Endothelial cell of umbilical vein (primary cell): Measurements from ENCODE around the gene SSH2. TPM values are rescaled to one million over a fixed set of nuclear protein-coding genes. Genes with fewer than 3 reads are reported as not detected.

Source experiments
- BruUV-seq: library from RNA; stranded (reverse); fragments of 400-500 nt; replicated peaks from 2 replicates; lab custom pipeline; 2021; lab: Mats Ljungman, UMichigan
- CTCF ChIA-PET: fragments of 300-600, 350-600 bp; sonication (Branson Sonifier 250); formaldehyde crosslinking; loops from one replicate; lab custom pipeline; 2021; ENCODE audit warnings: antibody characterized with exemption, inconsistent platforms; lab: Charles Lee
- POLR2A ChIA-PET: fragments of 300-600, 350-600 bp; sonication (Branson Sonifier 250); formaldehyde crosslinking; loops from one replicate; lab custom pipeline; 2021; ENCODE audit warnings: antibody characterized with exemption, inconsistent platforms; lab: Charles Lee
- DNase-seq: peaks from one replicate; pipeline ENCODE4 v3.0.0-alpha.2; 2011; ENCODE audit warnings: low read depth, low spot score
- FAIRE-seq: peaks from 2 replicates; lab custom pipeline; 2011; peaks lifted over from hg19 to GRCh38; lab: Jason Lieb, UNC
- H2AFZ ChIP-seq: 2 replicates; pipeline ENCODE4 v1.6.0; 2012; ENCODE audit warnings: low read depth, low read length, control low read depth, inconsistent platforms
- H3K27ac ChIP-seq: 2 replicates; pipeline ENCODE4 v1.5.1; 2011; ENCODE audit warnings: low read depth, mild to moderate bottlenecking, control low read depth, low read length, moderate library complexity; ENCODE audit not compliant: insufficient read depth
- H3K27me3 ChIP-seq, 2 experiments: 2 replicates each; pipeline versions ENCODE4 v1.6.0 to v1.6.1; 2011; ENCODE audit warnings: low read length in 2 of 2, mixed read lengths in 1 of 2; ENCODE audit not compliant: control insufficient read depth in 2 of 2, insufficient read depth in 2 of 2
- H3K36me3 ChIP-seq, 2 experiments: 2 replicates in 1 of 2; 3 replicates in 1 of 2; pipeline ENCODE4 v1.5.1; 2011; ENCODE audit warnings: low read length in 2 of 2, mild to moderate bottlenecking in 1 of 2, moderate library complexity in 1 of 2; ENCODE audit not compliant: control insufficient read depth in 2 of 2, insufficient read depth in 2 of 2; ENCODE audit errors: extremely low read depth in 1 of 2
- H3K4me1 ChIP-seq: 3 replicates; pipeline ENCODE4 v1.5.1; 2011; ENCODE audit warnings: mild to moderate bottlenecking, low read length; ENCODE audit not compliant: control insufficient read depth, insufficient read depth; ENCODE audit errors: extremely low read depth
- H3K4me2 ChIP-seq: 2 replicates; pipeline ENCODE4 v1.6.1; 2011; ENCODE audit warnings: low read length, control low read depth, mixed read lengths; ENCODE audit not compliant: insufficient read depth
- H3K4me3 ChIP-seq, 3 experiments: fragments of 200-600 bp in 1 of 3; sonication (generic), shearing (Covaris generic) in 1 of 3; replicated peaks in 1 of 3; 2 replicates each; pipeline ENCODE4 v1.5.1; 2011 to 2016; ENCODE audit warnings: control low read depth in 3 of 3, low read length in 3 of 3, mild to moderate bottlenecking in 2 of 3, inconsistent platforms in 1 of 3, low read depth in 1 of 3, moderate library complexity in 1 of 3; ENCODE audit not compliant: insufficient read depth in 1 of 3
- H3K79me2 ChIP-seq: 2 replicates; pipeline ENCODE4 v1.6.0; 2012; ENCODE audit warnings: low read length, inconsistent platforms; ENCODE audit not compliant: control insufficient read depth, insufficient read depth
- H3K9ac ChIP-seq: replicated peaks from 2 replicates; pipeline ENCODE3; 2011; ENCODE audit warnings: low read length, control low read depth; ENCODE audit not compliant: insufficient read depth; ENCODE audit errors: extremely low read depth
- H3K9me1 ChIP-seq: replicated peaks from 3 replicates; pipeline ENCODE4 v1.6.0; 2011; ENCODE audit warnings: mild to moderate bottlenecking, low read length; ENCODE audit not compliant: control insufficient read depth, insufficient read depth; ENCODE audit errors: extremely low read depth
- H3K9me3 ChIP-seq: replicated peaks from 2 replicates; pipeline ENCODE4 v1.5.1; 2012; ENCODE audit warnings: low read length, inconsistent platforms; ENCODE audit not compliant: control insufficient read depth, insufficient read depth
- H4K20me1 ChIP-seq: replicated peaks from 2 replicates; pipeline ENCODE3; 2011; ENCODE audit warnings: mild to moderate bottlenecking, low read length; ENCODE audit not compliant: control insufficient read depth, insufficient read depth; ENCODE audit errors: extremely low read depth
- EZH2 ChIP-seq: IDR thresholded peaks from 2 replicates; pipeline ENCODE4 v1.6.1; 2012; ENCODE audit warnings: borderline replicate concordance, low read depth, mild to moderate bottlenecking, moderate library complexity, low read length, inconsistent platforms; ENCODE audit not compliant: severe bottlenecking
- FOS ChIP-seq: IDR thresholded peaks from 2 replicates; pipeline ENCODE4 v1.6.1; 2011; ENCODE audit warnings: mild to moderate bottlenecking, low read length, moderate library complexity, borderline replicate concordance; ENCODE audit not compliant: insufficient read depth
- GATA2 ChIP-seq: IDR thresholded peaks from 2 replicates; pipeline ENCODE4 v1.7.0; 2011; ENCODE audit warnings: low read depth, mild to moderate bottlenecking, moderate library complexity, mixed read lengths, low read length; ENCODE audit not compliant: insufficient read length, insufficient read depth
- JUN ChIP-seq: IDR thresholded peaks from 2 replicates; pipeline ENCODE4 v1.6.1; 2011; ENCODE audit warnings: borderline replicate concordance, low read depth; ENCODE audit not compliant: insufficient read length, insufficient read depth
- MAX ChIP-seq: IDR thresholded peaks from 2 replicates; pipeline ENCODE4 v1.6.1; 2011; ENCODE audit not compliant: insufficient read depth, insufficient read length
- MYC ChIP-seq: IDR thresholded peaks from one replicate; pipeline ENCODE4 v1.6.1; 2011; ENCODE audit warnings: mild to moderate bottlenecking, low read depth, low read length
- POLR2A ChIP-seq: IDR thresholded peaks from 2 replicates; pipeline ENCODE4 v1.6.1; 2012; ENCODE audit warnings: low read depth, mild to moderate bottlenecking, control low read depth, low read length
- POLR2AphosphoS5 ChIP-seq: IDR thresholded peaks from 2 replicates; pipeline ENCODE4 v1.6.1; 2012; ENCODE audit warnings: low read depth, mild to moderate bottlenecking, control low read depth, low read length, moderate library complexity; ENCODE audit not compliant: insufficient read depth
- dilution Hi-C: fragments of 300-500 bp; cut with MboI; formaldehyde crosslinking; loops from one replicate; pipeline ENCODE4 v1.15.0; 2019; ENCODE audit warnings: low sequenced_read_pairs; ENCODE audit not compliant: extremely low pct_ligation_motif_present
- intact Hi-C: fragments of 100-400 bp; cut with micrococcal nuclease; formaldehyde crosslinking; loops from one replicate; pipeline ENCODE4 v1.10.0; 2022
- polyA plus RNA-seq, 4 experiments: library from polyadenylated mRNA; depleted of rRNA in 3 of 4; stranded (reverse) in 3 of 4; unstranded in 1 of 4; fragments of >200 nt; gene quantifications; 2 replicates each; pipeline versions ENCODE4 v1.2.1 to v1.2.3, GENCODE V29; 2011 to 2012; ENCODE audit warnings: missing spikeins in 1 of 4
- total RNA-seq: library from RNA; stranded (reverse); gene quantifications from 2 replicates; pipeline ENCODE4 v1.2.3, GENCODE V29; 2021
- TF ChIP-seq, protein P1 (sequence below), 2 donors: IDR thresholded peaks; 1 replicate in 1 of 2; 2 replicates in 1 of 2; pipeline ENCODE4 v1.5.1; 2011; ENCODE audit warnings: low read length in 2 of 2, mild to moderate bottlenecking in 2 of 2, moderate library complexity in 2 of 2, control low read depth in 1 of 2, inconsistent platforms in 1 of 2, low read depth in 1 of 2; ENCODE audit not compliant: insufficient read depth in 1 of 2; ENCODE audit errors: extremely low read depth in 1 of 2

Gene SSH2
- total and polyA plus RNA-seq, 2 donors (not counting 3 experiments of a cell fraction or from before 2014, with no cell fraction given), result 24.6 to 60.9 TPM

DNA sequence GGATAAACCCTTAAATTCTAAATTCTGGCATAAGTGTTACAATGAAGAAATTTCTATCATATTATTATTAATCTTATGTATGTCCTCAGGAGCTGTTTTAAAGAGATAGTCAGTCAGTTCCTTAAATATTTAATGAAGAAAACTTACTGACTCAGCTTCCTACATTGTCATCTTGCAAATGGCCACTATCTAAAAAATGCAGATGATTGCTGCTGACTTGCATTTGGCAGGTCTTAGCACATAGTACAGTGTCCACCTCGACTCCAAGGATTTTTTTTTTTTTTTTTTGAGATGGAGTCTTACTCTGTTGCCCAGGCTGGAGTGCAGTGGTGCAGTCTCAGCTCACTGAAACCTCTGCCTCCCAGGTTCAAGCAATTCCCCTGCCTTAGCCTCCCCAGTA is 252.2 kb downstream of the SSH2 start:
- H4K20me1 ChIP-seq, result no peaks in the 10 kb centered on the region
- no peak overlapping the region for H3K27ac ChIP-seq
- ChIA-PET CTCF (interaction anchor here (0.6 to 1.5 kb wide), 3 partner anchors 10 to 69 kb away, joined by 3 to 7 read pairs (median 4); no protein-coding TSS in a partner anchor), POLR2A (interaction anchor here (0.7 kb wide), 1 partner anchor 26 kb away, joined by 4 read pairs; no protein-coding TSS in a partner anchor)
- TF ChIP-seq GATA2 (no peak), EZH2 (no peak), MAX (no peak), POLR2AphosphoS5 (no peak)
- dilution Hi-C loops (no loop called here), intact Hi-C loops (no loop called here)
- H2AFZ ChIP-seq, result no peak overlapping the region
- no peaks in the 10 kb centered on the region for H3K9me1 ChIP-seq
- no peak overlapping the region for H3K4me3 ChIP-seq
- no peak for FAIRE-seq
- H3K79me2 ChIP-seq, result no peaks in the 10 kb centered on the region
- BruUV-seq, result no TSS peak
- no peak overlapping the region for H3K4me2 ChIP-seq
- H3K36me3 ChIP-seq, result no peaks in the 10 kb centered on the region
- H3K9me3 ChIP-seq, result no peaks in the 10 kb centered on the region
- no peak for DNase-seq
- H3K4me1 ChIP-seq, result peaks cover 20% of the 10 kb centered on the region
- no peak overlapping the region for H3K9ac ChIP-seq
- H3K27me3 ChIP-seq, result no peaks in the 10 kb centered on the region

- POLR2A ChIA-PET, result no interaction called here
- H2AFZ ChIP-seq, result no peak overlapping the region
Observed at GRCh38 chr17:29677221-29677791, 252.7 kb downstream of the SSH2 start.

More at GRCh38 chr17:29677221-29677791, 252.7 kb downstream of the SSH2 start:
- no peak for TF ChIP-seq FOS
- TF ChIP-seq MYC, result no peak
- TF ChIP-seq POLR2A, result no peak
- TF ChIP-seq, protein P1, sequence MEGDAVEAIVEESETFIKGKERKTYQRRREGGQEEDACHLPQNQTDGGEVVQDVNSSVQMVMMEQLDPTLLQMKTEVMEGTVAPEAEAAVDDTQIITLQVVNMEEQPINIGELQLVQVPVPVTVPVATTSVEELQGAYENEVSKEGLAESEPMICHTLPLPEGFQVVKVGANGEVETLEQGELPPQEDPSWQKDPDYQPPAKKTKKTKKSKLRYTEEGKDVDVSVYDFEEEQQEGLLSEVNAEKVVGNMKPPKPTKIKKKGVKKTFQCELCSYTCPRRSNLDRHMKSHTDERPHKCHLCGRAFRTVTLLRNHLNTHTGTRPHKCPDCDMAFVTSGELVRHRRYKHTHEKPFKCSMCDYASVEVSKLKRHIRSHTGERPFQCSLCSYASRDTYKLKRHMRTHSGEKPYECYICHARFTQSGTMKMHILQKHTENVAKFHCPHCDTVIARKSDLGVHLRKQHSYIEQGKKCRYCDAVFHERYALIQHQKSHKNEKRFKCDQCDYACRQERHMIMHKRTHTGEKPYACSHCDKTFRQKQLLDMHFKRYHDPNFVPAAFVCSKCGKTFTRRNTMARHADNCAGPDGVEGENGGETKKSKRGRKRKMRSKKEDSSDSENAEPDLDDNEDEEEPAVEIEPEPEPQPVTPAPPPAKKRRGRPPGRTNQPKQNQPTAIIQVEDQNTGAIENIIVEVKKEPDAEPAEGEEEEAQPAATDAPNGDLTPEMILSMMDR (IDR thresholded peaks at IDR 0.05; ENCODE audit: extremely low read depth in 1 of 2, insufficient read depth in 1 of 2, low read depth in 1 of 2, low read length in 2 of 2), result no peak
- TF ChIP-seq MAX, result no peak
- no peak for TF ChIP-seq POLR2AphosphoS5
- no peak for TF ChIP-seq EZH2
- TF ChIP-seq JUN, result no peak
- TF ChIP-seq GATA2, result no peak
- no peak overlapping the region for H3K9ac ChIP-seq
- no peaks in the 10 kb centered on the region for H3K9me1 ChIP-seq
- dilution Hi-C loops (no loop called here), intact Hi-C loops (no loop called here)
- FAIRE-seq (no peak), DNase-seq (no peak)
- H3K4me2 ChIP-seq, result no peak overlapping the region
- no peaks in the 10 kb centered on the region for H3K9me3 ChIP-seq
- no peaks in the 10 kb centered on the region for H3K27me3 ChIP-seq
- H3K36me3 ChIP-seq, result no peaks in the 10 kb centered on the region
- peaks cover 15% of the 10 kb centered on the region for H3K4me1 ChIP-seq
- H3K79me2 ChIP-seq, result no peaks in the 10 kb centered on the region
- no TSS peak for BruUV-seq
- no peaks in the 10 kb centered on the region for H4K20me1 ChIP-seq
- CTCF ChIA-PET, result interaction anchor here (0.6 to 1.5 kb wide), 3 partner anchors 9 to 69 kb away, joined by 3 to 7 read pairs (median 4); no protein-coding TSS in a partner anchor
- H3K27ac ChIP-seq, result no peak overlapping the region
- H3K4me3 ChIP-seq, result no peak overlapping the region
